MM.1S (cell line): ENCODE data around the gene TSPAN17.

Source experiments
- DNase-seq: peaks from one replicate; pipeline ENCODE4 v3.0.0-alpha.2; 2015
- H2AFZ ChIP-seq: fragments of 300-600 bp; sonication (generic); 2 replicates; pipeline ENCODE4 v1.6.0; 2016; ENCODE audit warnings: antibody characterized with exemption, low read length
- H3F3A ChIP-seq: fragments of 300-600 bp; sonication (generic); 2 replicates; pipeline ENCODE4 v1.6.1; 2016; ENCODE audit warnings: mild to moderate bottlenecking, antibody characterized with exemption, low read length, moderate library complexity, mixed read lengths; ENCODE audit not compliant: insufficient read depth
- H3K27ac ChIP-seq: fragments of 300-600 bp; sonication (generic); 2 replicates; pipeline ENCODE4 v1.5.1; 2016; ENCODE audit warnings: mild to moderate bottlenecking, low read length
- H3K27me3 ChIP-seq: fragments of 300-600 bp; sonication (generic); replicated peaks from 2 replicates; pipeline ENCODE4 v1.6.0; 2016; ENCODE audit warnings: low read length; ENCODE audit not compliant: insufficient read depth
- H3K36me3 ChIP-seq: fragments of 300-600 bp; sonication (generic); replicated peaks from 2 replicates; pipeline ENCODE4 v1.6.1; 2016; ENCODE audit warnings: mild to moderate bottlenecking, low read length, mixed read lengths; ENCODE audit not compliant: insufficient read depth
- H3K4me1 ChIP-seq: fragments of 300-600 bp; sonication (generic); 2 replicates; pipeline ENCODE4 v1.6.1; 2016; ENCODE audit warnings: low read length, mixed read lengths
- H3K4me2 ChIP-seq: fragments of 300-600 bp; sonication (generic); 2 replicates; pipeline ENCODE4 v1.6.0; 2016; ENCODE audit warnings: low read depth, low read length
- H3K4me3 ChIP-seq: fragments of 300-600 bp; sonication (generic); 2 replicates; pipeline ENCODE4 v1.5.1; 2016; ENCODE audit warnings: low read length, mixed read lengths
- H3K79me2 ChIP-seq: fragments of 300-600 bp; sonication (generic); 2 replicates; pipeline ENCODE4 v1.6.1; 2016; ENCODE audit warnings: mixed run types, low read length, mixed read lengths
- H3K9ac ChIP-seq: fragments of 300-600 bp; sonication (generic); 2 replicates; pipeline ENCODE4 v1.6.1; 2016; ENCODE audit warnings: low read length, mixed read lengths
- H3K9me2 ChIP-seq: fragments of 300-600 bp; sonication (generic); replicated peaks from 2 replicates; pipeline ENCODE4 v1.6.1; 2016; ENCODE audit warnings: mild to moderate bottlenecking, low read length, mixed read lengths; ENCODE audit not compliant: insufficient read depth
- H3K9me3 ChIP-seq: fragments of 300-600 bp; sonication (generic); replicated peaks from 2 replicates; pipeline ENCODE4 v1.6.1; 2016; ENCODE audit warnings: mild to moderate bottlenecking, low read length, mixed read lengths; ENCODE audit not compliant: insufficient read depth
- H4K20me1 ChIP-seq: fragments of 300-600 bp; sonication (generic); 2 replicates; pipeline ENCODE4 v1.6.1; 2016; ENCODE audit warnings: mild to moderate bottlenecking, low read length, moderate library complexity, mixed read lengths; ENCODE audit not compliant: insufficient read depth
- EZH2 ChIP-seq: fragments of 300-600 bp; sonication (generic); optimal IDR thresholded peaks from 2 replicates; pipeline ENCODE3; 2017; ENCODE audit warnings: low read depth, mild to moderate bottlenecking, antibody characterized with exemption, low read length, mixed read lengths
- EZH2phosphoT487 ChIP-seq: fragments of 300-600 bp; sonication (generic); IDR thresholded peaks from 2 replicates; pipeline ENCODE4 v1.6.1; 2018; ENCODE audit warnings: antibody characterized with exemption, low read length
- TF ChIP-seq, protein P1 (sequence below): fragments of 300-600 bp; sonication (generic); IDR thresholded peaks from 2 replicates; pipeline ENCODE4 v1.5.1; 2016; ENCODE audit warnings: antibody characterized with exemption, low read length, mixed read lengths

The TSPAN17 gene

DNA sequence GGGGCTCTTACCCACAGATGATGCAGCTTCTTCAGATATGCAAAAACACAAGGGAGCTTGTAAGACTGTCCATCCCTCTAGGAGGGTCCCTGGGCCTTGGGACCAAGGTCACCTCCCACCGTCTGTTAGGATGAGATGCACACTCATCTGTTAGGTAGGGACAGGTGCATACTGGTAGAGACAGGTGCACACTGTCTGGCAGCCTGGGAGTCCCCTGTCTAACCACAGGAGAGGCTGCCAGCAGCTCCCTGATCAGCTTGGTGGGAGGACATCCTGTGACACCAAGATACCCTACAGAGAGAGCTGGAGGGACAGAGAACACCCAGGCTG is 13.2 kb downstream of the TSPAN17 start:
- no peak for DNase-seq
- no peak overlapping the region for H3K27ac ChIP-seq
- H4K20me1 ChIP-seq, result no peaks in the 10 kb centered on the region
- no peaks in the 10 kb centered on the region for H3K36me3 ChIP-seq
- H3F3A ChIP-seq, result peaks cover 21% of the 10 kb centered on the region
- no peak overlapping the region for H3K4me3 ChIP-seq
- H2AFZ ChIP-seq, result no peak overlapping the region; the same call in 1 of the 2 replicates
- H3K4me2 ChIP-seq, result peak overlapping the region; percentile 55; the same call in 1 of the 2 replicates
- H3K27me3 ChIP-seq, result peaks cover 16% of the 10 kb centered on the region
- peaks cover 30% of the 10 kb centered on the region for H3K4me1 ChIP-seq
- no peak overlapping the region for H3K9ac ChIP-seq
- TF ChIP-seq EZH2phosphoT487 (no peak), EZH2 (no peak)
- TF ChIP-seq, protein P1, sequence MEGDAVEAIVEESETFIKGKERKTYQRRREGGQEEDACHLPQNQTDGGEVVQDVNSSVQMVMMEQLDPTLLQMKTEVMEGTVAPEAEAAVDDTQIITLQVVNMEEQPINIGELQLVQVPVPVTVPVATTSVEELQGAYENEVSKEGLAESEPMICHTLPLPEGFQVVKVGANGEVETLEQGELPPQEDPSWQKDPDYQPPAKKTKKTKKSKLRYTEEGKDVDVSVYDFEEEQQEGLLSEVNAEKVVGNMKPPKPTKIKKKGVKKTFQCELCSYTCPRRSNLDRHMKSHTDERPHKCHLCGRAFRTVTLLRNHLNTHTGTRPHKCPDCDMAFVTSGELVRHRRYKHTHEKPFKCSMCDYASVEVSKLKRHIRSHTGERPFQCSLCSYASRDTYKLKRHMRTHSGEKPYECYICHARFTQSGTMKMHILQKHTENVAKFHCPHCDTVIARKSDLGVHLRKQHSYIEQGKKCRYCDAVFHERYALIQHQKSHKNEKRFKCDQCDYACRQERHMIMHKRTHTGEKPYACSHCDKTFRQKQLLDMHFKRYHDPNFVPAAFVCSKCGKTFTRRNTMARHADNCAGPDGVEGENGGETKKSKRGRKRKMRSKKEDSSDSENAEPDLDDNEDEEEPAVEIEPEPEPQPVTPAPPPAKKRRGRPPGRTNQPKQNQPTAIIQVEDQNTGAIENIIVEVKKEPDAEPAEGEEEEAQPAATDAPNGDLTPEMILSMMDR, result no peak
- H3K9me3 ChIP-seq, result no peaks in the 10 kb centered on the region
- no peaks in the 10 kb centered on the region for H3K79me2 ChIP-seq
- H3K9me2 ChIP-seq, result no peaks in the 10 kb centered on the region

DNA sequence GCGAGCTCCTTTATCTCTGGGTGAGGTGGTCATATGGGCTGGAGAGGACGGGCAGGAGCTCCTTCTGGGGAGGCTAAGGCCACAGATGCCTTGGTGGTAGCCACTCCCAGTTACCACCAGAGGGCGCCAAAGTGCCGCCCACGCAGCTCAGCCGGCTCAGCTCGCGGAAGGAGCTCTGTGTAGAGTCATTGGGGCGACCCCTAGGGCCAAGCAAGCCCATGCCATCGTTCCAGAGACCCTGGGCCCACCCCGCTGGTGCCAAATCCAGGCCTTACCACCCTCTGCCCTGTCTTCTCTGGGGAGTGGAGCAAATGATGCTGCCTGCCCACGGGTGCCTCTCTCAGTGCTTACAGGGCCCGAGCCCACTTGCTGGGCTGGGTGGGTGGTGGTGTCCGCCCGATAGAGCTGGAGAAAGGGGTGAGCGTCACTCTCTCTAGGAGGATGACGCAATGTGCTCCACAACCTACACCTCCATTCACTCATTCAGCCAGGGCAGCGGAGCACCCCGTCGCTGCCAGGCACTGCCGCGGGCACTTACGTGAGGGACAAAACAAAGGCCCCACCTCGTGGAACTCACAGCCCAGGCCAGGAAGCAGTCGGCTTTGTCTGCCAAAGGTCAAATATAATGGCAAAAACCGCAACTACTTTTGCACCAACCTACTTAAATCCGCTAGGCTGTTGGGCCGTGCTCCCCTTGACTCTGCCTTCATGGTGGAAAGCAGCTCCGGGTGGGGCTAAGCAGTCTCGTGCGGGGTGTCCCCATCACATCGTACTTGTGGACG is 13.8 kb downstream of the TSPAN17 start:
- Histone ChIP-seq H2AFZ (peak overlapping the region; percentile 52; the same call in 1 of the 2 replicates), H3K36me3 (no peaks in the 10 kb centered on the region), H4K20me1 (no peaks in the 10 kb centered on the region), H3K9me3 (no peaks in the 10 kb centered on the region), H3K4me1 (peaks cover 30% of the 10 kb centered on the region), H3K79me2 (no peaks in the 10 kb centered on the region), H3K4me3 (no peak overlapping the region), H3K4me2 (peak overlapping the region; percentile 55), H3K9me2 (no peaks in the 10 kb centered on the region), H3K27me3 (peaks cover 16% of the 10 kb centered on the region), H3K27ac (no peak overlapping the region), H3K9ac (no peak overlapping the region), H3F3A (peaks cover 21% of the 10 kb centered on the region)
- DNase-seq, result peak; percentile 74
- TF ChIP-seq, protein P1, result peak; percentile 97
- TF ChIP-seq EZH2, result no peak

DNA sequence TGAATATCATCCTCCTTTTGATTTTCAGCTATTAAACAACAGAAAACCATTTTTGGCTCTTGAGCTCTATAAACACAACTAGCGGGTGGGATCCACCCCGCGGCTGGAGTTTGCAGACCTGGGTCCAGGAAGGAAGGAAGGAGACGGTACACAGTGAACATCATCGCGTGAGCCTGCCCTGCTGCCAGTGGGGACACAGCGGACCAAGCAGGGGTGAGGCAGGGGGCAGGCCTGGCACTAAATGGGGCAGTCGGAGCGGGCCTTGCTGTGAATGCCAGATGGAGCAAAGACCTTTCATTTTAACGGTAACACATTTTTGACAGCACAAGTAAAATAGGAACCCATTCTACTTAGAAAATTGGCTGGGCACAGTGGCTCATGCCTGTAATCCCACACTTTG is 14.4 kb downstream of the TSPAN17 start:
- Histone ChIP-seq H3K79me2 (no peaks in the 10 kb centered on the region), H3K9me2 (no peaks in the 10 kb centered on the region), H2AFZ (no peak overlapping the region), H4K20me1 (no peaks in the 10 kb centered on the region), H3K4me3 (no peak overlapping the region), H3K36me3 (no peaks in the 10 kb centered on the region), H3K27ac (no peak overlapping the region), H3K4me2 (no peak overlapping the region), H3F3A (peaks cover 21% of the 10 kb centered on the region), H3K9me3 (no peaks in the 10 kb centered on the region), H3K4me1 (peaks cover 30% of the 10 kb centered on the region), H3K9ac (no peak overlapping the region), H3K27me3 (peaks cover 21% of the 10 kb centered on the region)
- TF ChIP-seq EZH2phosphoT487 (no peak), EZH2 (no peak)
- TF ChIP-seq, protein P1, result no peak
- no peak for DNase-seq
